GM21447 (cell line): ENCODE data around the gene TOP3B.
A peak's percentile ranks its signal among the peaks of the same experiment; 100 is the strongest.
"Not testable (repeated sequence)": the region's sequence is repeated elsewhere in the genome, so short reads cannot be mapped to it uniquely, and the experiment has no call there.

Experiments used
- ATAC-seq: cut with Tn5 transposase; IDR thresholded peaks from one replicate; pipeline ENCODE4 v1.9.1; 2021; ENCODE audit not compliant: unreplicated experiment

The TOP3B gene

GRCh38 chr22:21945453-21946261 lies 36.9 kb downstream of the TOP3B start:
- ATAC-seq: no peak

- no peak for ATAC-seq
Observed at GRCh38 chr22:21944871-21945270, 37.7 kb downstream of the TOP3B start.

GRCh38 chr22:21943571-21944448 lies 38.8 kb downstream of the TOP3B start:
- ATAC-seq: no peak

GRCh38 chr22:21942407-21943343 lies 39.9 kb downstream of the TOP3B start:
- no peak for ATAC-seq

- ATAC-seq: no peak
Observed at GRCh38 chr22:21941921-21942320, 40.7 kb downstream of the TOP3B start.

GRCh38 chr22:21940521-21940920 lies 42.1 kb downstream of the TOP3B start:
- ATAC-seq: no peak

GRCh38 chr22:21939935-21940334 lies 42.7 kb downstream of the TOP3B start:
- not testable (repeated sequence) for ATAC-seq

GRCh38 chr22:21939461-21939913 lies 43.1 kb downstream of the TOP3B start:
- ATAC-seq: no peak

GRCh38 chr22:21938906-21939305 lies 43.7 kb downstream of the TOP3B start:
- no peak for ATAC-seq

GRCh38 chr22:21938071-21938822 lies 44.3 kb downstream of the TOP3B start:
- peak; percentile 87 for ATAC-seq

GRCh38 chr22:21937821-21938070 lies 44.8 kb downstream of the TOP3B start:
- ATAC-seq: no peak

GRCh38 chr22:21937041-21937820 lies 45.4 kb downstream of the TOP3B start:
- ATAC-seq: no peak

- ATAC-seq: no peak
Observed at GRCh38 chr22:21936151-21936775, 46.3 kb downstream of the TOP3B start.

GRCh38 chr22:21933910-21934309 lies 48.7 kb downstream of the TOP3B start:
- no peak for ATAC-seq

- ATAC-seq: no peak
Observed at GRCh38 chr22:21933413-21933812, 49.2 kb downstream of the TOP3B start.

GRCh38 chr22:21932347-21932746 lies 50.2 kb downstream of the TOP3B start:
- no peak for ATAC-seq

GRCh38 chr22:21931056-21931455 lies 51.5 kb downstream of the TOP3B start:
- ATAC-seq: no peak

GRCh38 chr22:21929253-21929652 lies 53.3 kb downstream of the TOP3B start:
- ATAC-seq: no peak

GRCh38 chr22:21928048-21928447 lies 54.5 kb downstream of the TOP3B start:
- no peak for ATAC-seq
